Tibial nerve (tissue), 4 donors: Measurements from ENCODE around the gene TIMM22.

ENCODE experiments used
- CTCF ChIP-seq, 5 experiments: fragments of 200-600 bp in 3 of 5; fragments of 450-650 bp in 2 of 5; sonication (generic) in 3 of 5; IDR thresholded peaks; one replicate each; pipeline ENCODE4 v1.5.1; 2016 to 2019; ENCODE audit warnings: antibody characterized with exemption in 5 of 5, mild to moderate bottlenecking in 3 of 5, moderate library complexity in 2 of 5
- EP300 ChIP-seq, 2 donors: sonication (generic); formaldehyde crosslinking; IDR thresholded peaks; one replicate each; pipeline ENCODE4 v1.6.1; 2017; ENCODE audit warnings: antibody characterized with exemption in 2 of 2, mild to moderate bottlenecking in 1 of 2
- POLR2A ChIP-seq, 2 donors: fragments of 450-650 bp; IDR thresholded peaks; one replicate each; pipeline ENCODE4 v1.6.1; 2017; ENCODE audit warnings: antibody characterized with exemption in 2 of 2, mild to moderate bottlenecking in 2 of 2, moderate library complexity in 2 of 2

- TF ChIP-seq CTCF (IDR thresholded peaks at IDR 0.05) (no peak), POLR2A (IDR thresholded peaks at IDR 0.05) (no peak), EP300 (IDR thresholded peaks at IDR 0.05) (peak in 1 of 2 donors; percentile 42)
Measured at GRCh38 chr17:1029196-1029921, 32.4 kb downstream of the TIMM22 start.
